AG04450 (cell line): Measurements from ENCODE around the gene TRABD2A. TPM values are rescaled to one million over a fixed set of nuclear protein-coding genes. Genes with fewer than 3 reads are reported as not detected.

Experiments
- CTCF ChIA-PET: fragments of 300-600, 350-600 bp; formaldehyde crosslinking; extraction: SDS; loops from one replicate; lab custom pipeline; 2022; ENCODE audit warnings: antibody characterized with exemption, inconsistent platforms; lab: Charles Lee
- POLR2A ChIA-PET: fragments of 350-600 bp; formaldehyde crosslinking; extraction: SDS; loops from one replicate; lab custom pipeline; 2021; ENCODE audit warnings: antibody characterized with exemption, inconsistent platforms; lab: Yijun Ruan, JAX
- DNase-seq: peaks from one replicate; pipeline ENCODE4 v3.0.0-alpha.2; 2011; ENCODE audit warnings: low read depth, low spot score
- H3K27ac ChIP-seq: one replicate; pipeline ENCODE4 v1.5.1; 2012; ENCODE audit warnings: low read depth, low read length, control low read depth
- H3K27me3 ChIP-seq: one replicate; pipeline ENCODE4 v1.6.0; 2012; ENCODE audit warnings: low read length; ENCODE audit not compliant: control insufficient read depth, insufficient read depth
- H3K4me3 ChIP-seq: 2 replicates; pipeline ENCODE4 v1.5.1; 2011; ENCODE audit warnings: mild to moderate bottlenecking, low read depth, low read length, control low read depth
- H3K9me3 ChIP-seq: 2 replicates; pipeline ENCODE4 v1.5.1; 2012; ENCODE audit warnings: low read length; ENCODE audit not compliant: control insufficient read depth, insufficient read depth
- CTCF ChIP-seq: IDR thresholded peaks from 2 replicates; pipeline ENCODE4 v1.5.1; 2011; ENCODE audit warnings: low read depth, low read length, control low read depth, inconsistent platforms
- polyA plus RNA-seq: library from polyadenylated mRNA; depleted of rRNA; stranded (reverse); fragments of >200 nt; gene quantifications from 2 replicates; pipeline ENCODE4 v1.2.3, GENCODE V29; 2011

The TRABD2A gene
- polyA plus RNA-seq, 1 experiment = 30.2 TPM

DNA sequence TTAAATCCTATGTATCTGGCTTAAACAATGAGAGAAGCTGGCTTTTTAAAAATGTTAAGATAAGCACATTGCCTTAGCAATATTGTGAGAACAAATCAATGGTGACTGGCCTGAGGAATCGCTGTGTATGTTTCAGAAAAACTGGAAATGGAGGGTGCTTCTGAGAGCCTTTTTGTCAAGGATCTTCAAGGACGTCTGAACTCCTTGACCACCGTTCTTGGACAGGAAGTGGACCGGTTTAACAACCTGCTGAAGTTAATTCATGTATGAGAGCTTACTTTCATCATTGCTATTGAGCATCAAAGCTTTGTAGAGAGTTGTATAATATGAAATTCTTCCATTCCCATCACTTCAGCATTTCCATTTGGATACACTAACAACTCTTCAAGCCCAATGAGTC lies 72.6 kb downstream of the TRABD2A start:
- POLR2A ChIA-PET = no interaction called here
- CTCF ChIA-PET = no interaction called here
- peak overlapping the region; percentile 60 for H3K27ac ChIP-seq

DNA sequence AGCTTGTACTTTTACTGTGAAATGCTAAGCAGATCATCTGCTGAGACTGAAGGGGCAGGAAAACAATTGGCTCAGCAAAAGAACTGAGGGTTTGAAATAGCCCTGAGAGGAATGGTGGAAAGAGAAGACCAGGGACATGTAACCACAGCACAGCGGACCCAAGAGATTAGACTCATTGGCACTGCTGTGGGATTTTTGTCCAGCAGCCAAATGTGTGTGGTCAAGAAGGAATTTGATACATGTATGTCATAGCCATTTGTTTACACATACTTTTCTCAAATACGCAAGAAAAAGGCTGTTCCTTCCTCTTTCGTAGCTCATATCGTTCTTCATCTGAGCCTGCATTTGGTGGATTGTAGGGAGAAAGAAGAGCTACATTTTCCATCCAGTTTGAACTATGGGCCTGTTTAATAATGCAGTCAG lies 73.8 kb downstream of the TRABD2A start:
- no peaks in the 10 kb centered on the region for H3K27me3 ChIP-seq
- CTCF ChIA-PET = no interaction called here
- no peak for TF ChIP-seq CTCF
- peak; percentile 97 for DNase-seq
- peak overlapping the region; percentile 99 for H3K27ac ChIP-seq
- POLR2A ChIA-PET = interaction anchor here (0.6 to 1.4 kb wide), 8 partner anchors 27 to 131 kb away, joined by 3 to 10 read pairs (median 4); no protein-coding TSS in a partner anchor
- no peaks in the 10 kb centered on the region for H3K9me3 ChIP-seq
- H3K4me3 ChIP-seq = peak overlapping the region; percentile 27

More for the DNA sequence above, 72.6 kb downstream of the TRABD2A start:
- TF ChIP-seq CTCF = no peak
- H3K9me3 ChIP-seq = no peaks in the 10 kb centered on the region
- H3K4me3 ChIP-seq = no peak overlapping the region
- no peak for DNase-seq
- H3K27me3 ChIP-seq = no peaks in the 10 kb centered on the region

GRCh38 chr2:84805250-84805958 lies 75.5 kb downstream of the TRABD2A start:
- H3K4me3 ChIP-seq = no peak overlapping the region
- no peak for TF ChIP-seq CTCF
- ChIA-PET CTCF (interaction anchor here (1.0 kb wide), 1 partner anchor 121 kb away, joined by 3 read pairs; no protein-coding TSS in a partner anchor), POLR2A (no interaction called here)
- no peaks in the 10 kb centered on the region for H3K27me3 ChIP-seq
- H3K9me3 ChIP-seq = peaks cover 5% of the 10 kb centered on the region; the same call in 1 of the 2 replicates
- DNase-seq = no peak
- H3K27ac ChIP-seq = no peak overlapping the region

DNA sequence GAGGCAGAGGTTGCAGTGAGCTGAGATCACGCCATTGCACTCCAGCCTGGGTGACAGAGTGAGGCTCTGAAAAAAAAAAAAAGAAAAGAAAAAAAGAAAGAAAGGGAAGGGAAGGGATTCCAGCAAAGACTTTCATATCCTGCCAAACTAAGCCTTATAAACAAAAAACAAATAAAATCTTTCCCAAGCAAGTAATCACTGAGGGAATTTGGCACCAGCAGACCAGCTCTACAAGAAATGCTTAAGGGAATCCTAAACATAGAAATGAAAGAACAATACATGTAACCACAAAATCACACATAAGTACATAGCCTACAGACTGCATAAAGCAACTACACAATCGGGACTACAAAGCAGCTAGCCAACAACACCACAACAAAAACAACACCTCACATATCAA lies 79.1 kb downstream of the TRABD2A start:
- Histone ChIP-seq H3K27me3 (no peaks in the 10 kb centered on the region), H3K9me3 (peaks cover 5% of the 10 kb centered on the region; the same call in 1 of the 2 replicates), H3K4me3 (no peak overlapping the region), H3K27ac (no peak overlapping the region)
- TF ChIP-seq CTCF = no peak
- DNase-seq = no peak
- CTCF ChIA-PET = interaction anchor here (0.7 kb wide), 1 partner anchor 12 kb away, joined by 3 read pairs; no protein-coding TSS in a partner anchor
- POLR2A ChIA-PET = interaction anchor here (0.7 kb wide), 1 partner anchor 36 kb away, joined by 6 read pairs; no protein-coding TSS in a partner anchor

DNA sequence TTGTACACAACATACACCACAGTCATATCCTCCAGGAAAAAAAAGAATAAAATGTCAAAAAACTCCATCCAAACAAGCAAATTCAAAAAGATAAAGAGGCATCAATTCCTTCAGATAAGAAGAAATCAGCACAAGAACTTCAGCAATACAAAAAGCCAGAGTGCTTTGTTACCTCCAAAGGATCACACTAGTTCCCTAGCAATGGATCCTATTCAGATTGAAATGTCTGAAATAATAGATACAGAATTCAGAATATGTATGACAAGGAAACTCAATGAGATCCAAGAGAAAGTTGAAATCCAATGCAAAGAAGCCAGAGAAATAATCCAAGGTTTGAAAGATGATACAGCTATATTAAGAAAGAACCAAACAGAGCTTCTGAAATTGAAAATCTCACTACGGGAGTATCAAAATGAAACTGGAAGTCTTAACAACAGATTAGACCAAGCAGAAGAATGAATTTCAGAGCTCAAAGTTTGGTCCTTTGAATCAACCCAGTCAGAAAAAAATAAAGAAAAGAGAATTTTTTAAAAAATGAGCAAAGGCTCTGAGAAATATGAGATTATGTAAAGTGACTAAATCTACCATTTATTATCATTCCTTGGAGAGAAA lies 80.6 kb downstream of the TRABD2A start:
- no peak for DNase-seq
- Histone ChIP-seq H3K9me3 (peaks cover 5% of the 10 kb centered on the region; the same call in 1 of the 2 replicates), H3K27me3 (no peaks in the 10 kb centered on the region), H3K4me3 (no peak overlapping the region), H3K27ac (no peak overlapping the region)
- ChIA-PET POLR2A (no interaction called here), CTCF (no interaction called here)
- TF ChIP-seq CTCF = no peak
